HG03439 (cell line): ENCODE data around the gene PXMP2.
"Not testable (repeated sequence)": the region's sequence is repeated elsewhere in the genome, so short reads cannot be mapped to it uniquely, and the experiment has no call there.

ENCODE experiments used
- ATAC-seq: cut with Tn5 transposase; IDR thresholded peaks from one replicate; pipeline ENCODE4 v1.9.1; 2021; ENCODE audit warnings: mild to moderate bottlenecking, moderate library complexity; ENCODE audit not compliant: unreplicated experiment

PXMP2 gene

DNA sequence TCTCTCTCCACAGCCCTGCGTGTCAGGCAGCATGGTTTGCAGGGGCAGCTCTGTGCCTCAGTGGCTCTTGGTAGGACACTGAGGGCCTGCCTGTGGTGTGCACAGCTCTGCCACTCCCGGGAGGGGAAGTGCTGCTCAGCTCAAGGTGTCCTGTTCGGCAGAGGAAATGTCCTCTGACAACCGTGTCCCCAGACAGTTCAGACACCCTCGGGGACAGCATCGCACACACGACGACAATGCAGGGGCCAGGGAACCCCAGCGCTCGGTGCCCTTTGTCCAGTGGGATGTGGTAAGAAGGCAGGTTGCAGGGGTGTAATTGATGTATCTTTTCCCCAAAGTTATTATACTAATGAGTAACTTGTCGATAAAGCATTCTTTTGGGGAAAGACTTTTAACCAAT, 60.0 kb downstream of the PXMP2 start:
- no peak for ATAC-seq

DNA sequence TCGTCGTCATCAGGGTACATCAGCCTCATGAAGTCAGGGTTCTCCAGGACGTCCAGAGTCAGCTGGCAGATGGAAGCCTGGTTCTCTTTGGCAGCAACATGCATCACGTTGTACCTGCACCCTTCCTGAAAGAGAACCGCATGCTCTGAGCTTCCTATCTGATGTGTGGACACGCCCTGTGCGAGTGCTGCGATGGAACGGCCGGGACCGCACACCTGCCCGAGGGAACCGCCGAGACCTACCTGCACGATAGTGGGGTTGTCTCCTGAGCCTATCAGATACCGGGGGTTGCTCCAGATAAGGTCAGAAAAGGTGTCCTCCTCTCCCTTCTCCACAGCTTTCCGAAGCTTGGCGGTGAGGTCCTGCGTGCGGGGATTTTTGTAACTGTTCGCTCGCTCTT, 60.5 kb downstream of the PXMP2 start:
- ATAC-seq: no peak

DNA sequence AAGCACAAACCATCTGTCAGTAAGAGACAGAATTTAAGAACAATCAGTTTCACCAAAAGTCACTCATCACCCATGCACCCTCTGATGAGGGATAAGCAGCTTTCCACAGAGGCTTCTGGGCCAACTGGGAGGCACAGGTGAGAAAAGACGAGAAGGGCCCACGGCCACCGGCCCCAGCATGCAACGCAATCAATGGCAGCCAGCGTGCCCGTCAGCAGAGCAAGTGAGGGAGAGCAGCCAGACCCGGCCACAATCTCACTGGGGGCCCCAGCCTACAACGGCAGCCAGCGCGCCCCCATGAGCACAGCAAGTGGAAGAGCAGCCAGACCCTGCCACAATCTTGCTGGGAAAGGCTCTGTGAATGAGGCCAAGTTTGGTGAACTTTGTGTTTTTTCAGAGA, 60.9 kb downstream of the PXMP2 start:
- no peak for ATAC-seq

DNA sequence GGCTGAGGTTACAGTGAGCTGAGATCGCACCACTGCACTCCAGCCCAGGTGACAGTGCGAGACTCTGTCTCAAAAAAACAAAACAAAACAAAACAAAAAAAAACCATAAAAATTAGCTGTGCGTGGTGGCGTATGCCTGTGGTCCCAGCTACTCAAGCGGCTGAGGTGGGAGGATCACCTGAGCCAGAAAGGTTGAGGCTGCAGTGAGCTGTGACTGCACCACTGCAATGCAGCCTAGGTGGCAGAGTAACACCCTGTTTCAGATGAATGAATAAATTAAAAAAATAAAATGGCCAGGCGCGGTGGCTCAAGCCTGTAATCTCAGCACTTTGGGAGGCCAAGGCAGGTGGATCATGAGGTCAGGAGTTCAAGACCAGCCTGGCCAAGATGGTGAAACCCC, 66.3 kb downstream of the PXMP2 start:
- not testable (repeated sequence) for ATAC-seq

DNA sequence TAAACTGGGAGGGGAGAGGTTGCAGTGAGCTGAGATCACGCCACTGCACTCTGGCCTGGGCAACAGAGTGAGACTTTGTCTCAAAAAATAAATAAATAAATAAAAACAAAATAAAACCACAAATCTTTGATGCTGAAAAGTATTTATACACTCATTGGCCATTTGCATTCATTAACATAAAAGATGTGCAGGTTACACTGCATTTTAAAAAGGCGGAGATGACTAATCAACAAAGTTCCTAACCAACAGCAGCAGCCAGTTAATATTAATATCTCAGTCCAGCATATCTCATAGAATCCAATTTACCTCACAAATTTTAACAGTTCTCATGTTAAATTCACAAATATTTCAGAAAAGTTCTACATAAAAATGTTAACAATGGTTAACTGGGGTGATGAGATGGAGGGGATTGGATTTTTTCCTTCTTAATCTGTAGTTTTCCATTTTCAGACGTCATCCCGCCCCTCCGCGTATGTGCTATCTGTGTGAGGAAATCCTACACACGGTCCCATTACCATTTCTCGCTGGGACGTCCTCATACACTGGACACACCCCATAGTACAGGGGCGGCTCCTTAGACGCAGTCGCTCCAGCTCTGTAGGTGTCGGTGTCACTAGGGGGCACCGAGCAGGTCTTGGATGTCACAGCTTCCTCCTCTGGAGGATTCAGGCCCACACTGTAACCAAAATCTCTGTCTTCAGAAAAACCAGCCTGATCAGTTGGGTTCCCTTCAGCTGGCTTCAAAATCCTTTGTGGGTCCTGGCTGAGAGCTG, 67.0 kb downstream of the PXMP2 start:
- ATAC-seq: no peak
